ENCODE results near the gene BAZ2B. TPM values are rescaled to one million over a fixed set of nuclear protein-coding genes. Genes with fewer than 3 reads are reported as not detected.

Gene BAZ2B
- total RNA-seq, 1 experiment from 2014 or later, result 19.9 TPM

- H3K27me3 ChIP-seq (ENCODE audit: insufficient read depth, low read length), result no peaks in the 10 kb centered on the region
- H3K79me2 ChIP-seq (ENCODE audit: insufficient read depth, low read length), result no peaks in the 10 kb centered on the region
- H4K20me1 ChIP-seq (ENCODE audit: insufficient read depth), result no peaks in the 10 kb centered on the region
- no peak overlapping the region for H3K4me3 ChIP-seq (replicated peaks in 1 of 2; ENCODE audit: low read depth in 1 of 2, low read length in 2 of 2)
- no peak overlapping the region for H3K4me2 ChIP-seq (ENCODE audit: low read length)
- ATAC-seq (no peak), DNase-seq (ENCODE audit: low read depth, low spot score) (no peak)
- intact Hi-C loops (cut with micrococcal nuclease), result loop anchor here (5.0 kb wide), 2 partner anchors 95 to 330 kb away; partner anchors contain the start of genes MARCHF7 and WDSUB1
- CTCF ChIA-PET, result no interaction called here
- RAD21 ChIA-PET (ENCODE audit: low non-redundant PET in 1 of 2, low total read pairs in 2 of 2, uncharacterized antibody in 2 of 2, unreplicated experiment in 2 of 2), result no interaction called here
- peaks cover 10 to 19% of the 10 kb centered on the region in 2 experiments; a peak in 3 of 4 replicates for H3K4me1 ChIP-seq (ENCODE audit: control insufficient read depth in 1 of 2, insufficient read depth in 2 of 2, low read length in 2 of 2)
- no peaks in the 10 kb centered on the region for H3K36me3 ChIP-seq (ENCODE audit: control insufficient read depth in 1 of 2, insufficient read depth in 2 of 2, low read length in 2 of 2)
- no peak for TF ChIP-seq EZH2phosphoT487 (IDR thresholded peaks at IDR 0.05; ENCODE audit: borderline replicate concordance)
- no peak for TF ChIP-seq REST (IDR thresholded peaks at IDR 0.05; ENCODE audit: low read depth)
- TF ChIP-seq ATF3 (IDR thresholded peaks at IDR 0.05), result no peak
- TF ChIP-seq MAX (IDR thresholded peaks at IDR 0.05), result no peak
- no peak for TF ChIP-seq RAD21 (IDR thresholded peaks at IDR 0.05; ENCODE audit: low read depth)
- no peak for TF ChIP-seq ELF1 (IDR thresholded peaks at IDR 0.05; ENCODE audit: borderline replicate concordance, low read depth)
- TF ChIP-seq SRF (IDR thresholded peaks at IDR 0.05; ENCODE audit: low read depth), result no peak
- TF ChIP-seq POLR2A (IDR thresholded peaks at IDR 0.05; ENCODE audit: borderline replicate concordance, extremely low read depth, insufficient read depth, insufficient read length), result no peak
- TF ChIP-seq EZH2 (IDR thresholded peaks at IDR 0.05), result no peak
- TF ChIP-seq ZBTB33 (IDR thresholded peaks at IDR 0.05; ENCODE audit: extremely low read depth, insufficient replicate concordance, low read length), result no peak
- no peak for TF ChIP-seq CEBPB (IDR thresholded peaks at IDR 0.05; ENCODE audit: low read depth)
- no peak overlapping the region for H2AFZ ChIP-seq (ENCODE audit: low read depth, low read length, poor library complexity, severe bottlenecking)
- no peak overlapping the region for H3K9ac ChIP-seq (ENCODE audit: low read length)
- POLR2A ChIA-PET, result no interaction called here
- H3K9me3 ChIP-seq (ENCODE audit: control insufficient read depth in 1 of 2, insufficient read depth in 1 of 2, low read depth in 1 of 2, low read length in 2 of 2), result no peaks in the 10 kb centered on the region
- BruUV-seq (replicated peaks), result no TSS peak
- H3K9me2 ChIP-seq (ENCODE audit: insufficient read depth), result peaks cover 8% of the 10 kb centered on the region; the same call in 1 of the 2 replicates
- H3K27ac ChIP-seq (ENCODE audit: low read depth, low read length), result no peak overlapping the region
Measured at GRCh38 chr2:159617100-159617499, 752 bp upstream of the BAZ2B start.
